IPS-18a (cell line): ENCODE data around the gene WFS1.

ENCODE experiments used
- H3K27ac ChIP-seq: one replicate; pipeline ENCODE4 v1.5.1; 2013; ENCODE audit warnings: low read length
- H3K27me3 ChIP-seq: one replicate; pipeline ENCODE4 v1.6.1; 2013; ENCODE audit warnings: mild to moderate bottlenecking, low read length; ENCODE audit not compliant: control insufficient read depth, insufficient read depth
- H3K36me3 ChIP-seq: one replicate; pipeline ENCODE4 v1.6.1; 2013; ENCODE audit warnings: low read depth, low read length; ENCODE audit not compliant: control insufficient read depth
- H3K4me1 ChIP-seq: one replicate; pipeline ENCODE4 v1.6.1; 2013; ENCODE audit warnings: low read depth, low read length; ENCODE audit not compliant: control insufficient read depth
- H3K4me3 ChIP-seq: one replicate; pipeline ENCODE4 v1.5.1; 2013; ENCODE audit warnings: low read length
- H3K9ac ChIP-seq: one replicate; pipeline ENCODE4 v1.6.1; 2013; ENCODE audit warnings: mild to moderate bottlenecking, low read length, moderate library complexity
- H3K9me3 ChIP-seq: one replicate; pipeline ENCODE4 v1.6.1; 2013; ENCODE audit warnings: low read depth, low read length; ENCODE audit not compliant: control insufficient read depth

The WFS1 gene

DNA sequence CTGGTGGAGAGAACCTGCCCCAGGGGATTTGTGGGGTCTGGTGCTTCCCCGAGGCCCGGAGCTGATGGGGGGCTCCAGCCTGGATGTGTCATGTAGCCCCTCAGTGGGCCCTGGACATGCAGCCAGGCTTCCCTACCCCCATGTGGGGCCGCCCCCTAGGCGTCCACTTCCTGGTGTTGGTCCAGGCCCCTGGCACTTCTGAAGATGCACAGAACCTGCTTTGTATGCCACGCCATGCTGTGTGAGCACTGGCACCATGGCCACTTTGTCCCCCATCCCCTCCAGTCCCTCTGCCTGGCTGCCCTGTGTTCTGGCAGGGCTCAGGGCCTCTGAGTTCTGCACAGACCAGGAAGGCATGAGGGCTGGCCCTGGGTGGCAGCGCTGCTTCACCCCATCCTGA lies 29.2 kb downstream of the WFS1 start:
- Histone ChIP-seq H3K9me3 (no peaks in the 10 kb centered on the region), H3K36me3 (peaks cover 31% of the 10 kb centered on the region), H3K27me3 (no peaks in the 10 kb centered on the region), H3K9ac (no peak overlapping the region), H3K4me1 (no peaks in the 10 kb centered on the region), H3K27ac (no peak overlapping the region), H3K4me3 (no peak overlapping the region)

DNA sequence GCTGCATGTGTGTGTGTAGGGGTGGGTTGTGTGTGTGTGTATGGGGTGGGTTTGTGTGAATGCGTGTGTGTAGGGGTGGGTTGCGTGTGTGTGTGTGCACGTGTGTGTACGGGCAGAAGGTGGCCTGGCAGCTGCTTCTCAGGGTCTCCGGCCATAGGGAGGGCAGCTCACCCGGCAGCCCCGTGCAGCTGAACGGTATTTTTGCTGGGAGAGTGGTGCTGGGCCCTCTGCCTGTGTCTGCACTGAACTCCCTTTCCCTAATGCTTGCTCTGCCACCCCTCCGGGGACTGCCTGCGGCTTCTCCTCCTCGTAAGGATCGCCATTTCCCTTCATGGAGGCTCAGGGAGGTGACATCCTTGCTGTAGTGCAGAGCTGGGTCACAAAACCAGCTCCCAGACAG lies 30.2 kb downstream of the WFS1 start:
- H3K27ac ChIP-seq, result no peak overlapping the region
- H3K9me3 ChIP-seq, result no peaks in the 10 kb centered on the region
- H3K9ac ChIP-seq, result no peak overlapping the region
- peaks cover 31% of the 10 kb centered on the region for H3K36me3 ChIP-seq
- H3K27me3 ChIP-seq, result no peaks in the 10 kb centered on the region
- no peak overlapping the region for H3K4me3 ChIP-seq
- no peaks in the 10 kb centered on the region for H3K4me1 ChIP-seq

DNA sequence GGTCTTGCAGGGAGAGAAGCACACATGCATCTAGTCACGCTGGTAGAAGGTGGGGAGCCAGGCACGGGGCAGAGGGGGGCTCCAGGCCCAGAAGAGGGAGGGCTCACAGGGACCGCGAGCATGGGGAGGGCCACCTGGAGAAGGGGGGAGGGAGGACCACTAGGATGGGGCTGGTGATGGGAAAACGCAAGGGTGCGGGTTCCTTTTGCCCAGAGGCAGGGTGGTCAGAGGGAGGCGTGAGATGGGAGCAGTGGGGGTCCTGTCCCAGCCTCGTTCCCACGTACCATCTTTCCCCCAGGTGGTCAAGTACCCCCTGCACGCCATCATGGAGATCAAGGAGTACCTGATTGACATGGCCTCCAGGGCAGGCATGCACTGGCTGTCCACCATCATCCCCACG lies 30.7 kb downstream of the WFS1 start:
- peaks cover 31% of the 10 kb centered on the region for H3K36me3 ChIP-seq
- H3K27me3 ChIP-seq, result no peaks in the 10 kb centered on the region
- H3K4me3 ChIP-seq, result no peak overlapping the region
- no peak overlapping the region for H3K27ac ChIP-seq
- no peaks in the 10 kb centered on the region for H3K9me3 ChIP-seq
- H3K4me1 ChIP-seq, result no peaks in the 10 kb centered on the region
- H3K9ac ChIP-seq, result no peak overlapping the region

DNA sequence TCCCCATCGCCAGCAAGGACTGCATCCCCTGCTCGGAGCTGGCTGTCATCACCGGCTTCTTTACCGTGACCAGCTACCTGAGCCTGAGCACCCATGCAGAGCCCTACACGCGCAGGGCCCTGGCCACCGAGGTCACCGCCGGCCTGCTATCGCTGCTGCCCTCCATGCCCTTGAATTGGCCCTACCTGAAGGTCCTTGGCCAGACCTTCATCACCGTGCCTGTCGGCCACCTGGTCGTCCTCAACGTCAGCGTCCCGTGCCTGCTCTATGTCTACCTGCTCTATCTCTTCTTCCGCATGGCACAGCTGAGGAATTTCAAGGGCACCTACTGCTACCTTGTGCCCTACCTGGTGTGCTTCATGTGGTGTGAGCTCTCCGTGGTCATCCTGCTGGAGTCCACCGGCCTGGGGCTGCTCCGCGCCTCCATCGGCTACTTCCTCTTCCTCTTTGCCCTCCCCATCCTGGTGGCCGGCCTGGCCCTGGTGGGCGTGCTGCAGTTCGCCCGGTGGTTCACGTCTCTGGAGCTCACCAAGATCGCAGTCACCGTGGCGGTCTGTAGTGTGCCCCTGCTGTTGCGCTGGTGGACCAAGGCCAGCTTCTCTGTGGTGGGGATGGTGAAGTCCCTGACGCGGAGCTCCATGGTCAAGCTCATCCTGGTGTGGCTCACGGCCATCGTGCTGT lies 31.5 kb downstream of the WFS1 start:
- no peaks in the 10 kb centered on the region for H3K4me1 ChIP-seq
- no peak overlapping the region for H3K4me3 ChIP-seq
- peaks cover 31% of the 10 kb centered on the region for H3K36me3 ChIP-seq
- H3K9ac ChIP-seq, result no peak overlapping the region
- H3K9me3 ChIP-seq, result no peaks in the 10 kb centered on the region
- H3K27ac ChIP-seq, result no peak overlapping the region
- H3K27me3 ChIP-seq, result no peaks in the 10 kb centered on the region

DNA sequence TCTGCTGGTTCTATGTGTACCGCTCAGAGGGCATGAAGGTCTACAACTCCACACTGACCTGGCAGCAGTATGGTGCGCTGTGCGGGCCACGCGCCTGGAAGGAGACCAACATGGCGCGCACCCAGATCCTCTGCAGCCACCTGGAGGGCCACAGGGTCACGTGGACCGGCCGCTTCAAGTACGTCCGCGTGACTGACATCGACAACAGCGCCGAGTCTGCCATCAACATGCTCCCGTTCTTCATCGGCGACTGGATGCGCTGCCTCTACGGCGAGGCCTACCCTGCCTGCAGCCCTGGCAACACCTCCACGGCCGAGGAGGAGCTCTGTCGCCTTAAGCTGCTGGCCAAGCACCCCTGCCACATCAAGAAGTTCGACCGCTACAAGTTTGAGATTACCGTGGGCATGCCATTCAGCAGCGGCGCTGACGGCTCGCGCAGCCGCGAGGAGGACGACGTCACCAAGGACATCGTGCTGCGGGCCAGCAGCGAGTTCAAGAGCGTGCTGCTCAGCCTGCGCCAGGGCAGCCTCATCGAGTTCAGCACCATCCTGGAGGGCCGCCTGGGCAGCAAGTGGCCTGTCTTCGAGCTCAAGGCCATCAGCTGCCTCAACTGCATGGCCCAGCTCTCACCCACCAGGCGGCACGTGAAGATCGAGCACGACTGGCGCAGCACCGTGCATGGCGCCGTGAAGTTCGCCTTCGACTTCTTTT lies 32.2 kb downstream of the WFS1 start:
- Histone ChIP-seq H3K9me3 (no peaks in the 10 kb centered on the region), H3K4me1 (no peaks in the 10 kb centered on the region), H3K9ac (no peak overlapping the region), H3K27ac (no peak overlapping the region), H3K4me3 (no peak overlapping the region), H3K27me3 (no peaks in the 10 kb centered on the region), H3K36me3 (peaks cover 28% of the 10 kb centered on the region)

DNA sequence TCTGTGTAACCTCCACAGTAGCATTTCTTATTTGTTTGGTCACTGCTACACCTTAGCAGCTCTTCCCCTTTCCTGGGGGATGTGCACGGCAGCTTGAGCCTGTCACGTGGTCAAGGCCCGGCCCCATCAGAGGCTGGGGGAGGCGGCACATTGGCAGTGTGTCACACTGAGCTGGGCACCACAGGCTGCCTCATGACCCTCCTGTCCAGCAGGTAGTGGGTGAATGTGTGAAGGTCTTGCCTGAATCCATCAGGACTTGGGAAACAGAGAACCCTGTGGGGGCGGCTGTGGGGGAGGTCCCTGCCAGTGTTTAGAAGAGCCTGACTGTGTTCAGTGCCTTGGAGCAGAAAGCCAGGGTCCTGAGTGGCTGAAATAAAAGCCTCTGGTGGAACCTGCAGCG lies 33.2 kb downstream of the WFS1 start:
- Histone ChIP-seq H3K9me3 (no peaks in the 10 kb centered on the region), H3K27me3 (no peaks in the 10 kb centered on the region), H3K4me1 (no peaks in the 10 kb centered on the region), H3K36me3 (peaks cover 28% of the 10 kb centered on the region), H3K9ac (no peak overlapping the region), H3K27ac (no peak overlapping the region), H3K4me3 (no peak overlapping the region)

DNA sequence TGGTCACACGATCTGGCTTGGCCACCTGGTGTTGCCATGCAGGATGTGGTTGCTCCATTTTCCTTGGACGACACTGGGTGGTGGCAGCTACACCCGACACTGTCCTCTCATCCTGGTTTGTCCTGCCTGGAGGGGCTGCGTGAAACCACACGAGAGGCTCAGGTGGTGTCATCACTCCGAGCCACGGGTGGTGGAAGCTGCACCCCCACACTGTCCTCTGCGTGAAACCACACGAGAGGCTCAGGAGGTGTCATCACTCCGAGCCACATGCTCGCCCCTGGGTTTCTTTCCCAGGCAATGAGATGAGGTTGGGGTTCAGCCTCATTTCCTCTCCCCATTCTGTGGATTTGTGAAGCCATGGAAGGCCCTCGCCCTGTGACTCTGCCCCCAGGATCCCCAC lies 34.3 kb downstream of the WFS1 start:
- Histone ChIP-seq H3K9ac (no peak overlapping the region), H3K36me3 (peaks cover 28% of the 10 kb centered on the region), H3K4me3 (no peak overlapping the region), H3K9me3 (no peaks in the 10 kb centered on the region), H3K4me1 (no peaks in the 10 kb centered on the region), H3K27ac (no peak overlapping the region), H3K27me3 (no peaks in the 10 kb centered on the region)

DNA sequence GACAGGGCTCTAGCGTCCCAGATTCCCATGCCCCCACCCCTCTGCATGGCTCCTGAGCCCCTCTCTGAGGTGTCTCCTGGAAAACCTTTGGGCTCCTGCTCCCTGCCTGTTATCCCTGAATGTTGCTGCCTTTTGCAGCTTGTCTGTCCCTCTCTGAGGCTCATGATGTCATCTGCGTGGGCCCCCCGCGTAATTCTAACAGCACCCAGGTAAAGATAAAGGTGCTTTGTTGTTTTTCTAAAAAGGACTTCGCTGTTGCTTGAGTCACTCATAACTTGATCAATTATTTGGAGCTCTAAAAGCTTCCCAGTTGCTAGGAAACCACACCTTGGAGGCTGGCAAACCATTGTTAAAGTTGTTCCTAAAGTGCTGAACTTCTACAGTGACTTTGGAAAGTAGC lies 36.6 kb downstream of the WFS1 start:
- Histone ChIP-seq H3K4me3 (no peak overlapping the region), H3K27me3 (peaks cover 15% of the 10 kb centered on the region), H3K9ac (no peak overlapping the region), H3K27ac (no peak overlapping the region), H3K4me1 (no peaks in the 10 kb centered on the region), H3K36me3 (peaks cover 18% of the 10 kb centered on the region), H3K9me3 (no peaks in the 10 kb centered on the region)

DNA sequence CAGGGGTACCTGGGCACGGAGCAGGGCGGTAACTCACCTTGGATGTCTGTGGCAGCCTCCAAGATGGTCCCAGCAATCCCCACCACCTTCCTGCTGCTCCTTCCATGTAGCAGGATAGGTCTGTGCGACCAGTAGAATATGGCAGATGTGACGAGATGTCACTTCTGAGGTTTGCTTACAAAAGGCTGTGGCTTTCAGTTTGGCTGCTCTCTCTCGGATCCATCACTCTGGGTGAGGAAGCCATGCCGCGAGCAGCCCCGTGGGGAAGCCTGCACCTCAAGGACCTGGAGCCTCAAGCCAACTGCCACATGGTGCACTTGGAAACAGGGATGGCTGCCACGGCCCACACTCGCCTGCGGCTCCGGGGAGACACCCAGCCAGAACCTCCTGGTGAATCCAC lies 37.6 kb downstream of the WFS1 start:
- H3K9me3 ChIP-seq, result no peaks in the 10 kb centered on the region
- H3K4me3 ChIP-seq, result no peak overlapping the region
- H3K27me3 ChIP-seq, result peaks cover 15% of the 10 kb centered on the region
- H3K36me3 ChIP-seq, result peaks cover 11% of the 10 kb centered on the region
- H3K9ac ChIP-seq, result no peak overlapping the region
- H3K27ac ChIP-seq, result no peak overlapping the region
- H3K4me1 ChIP-seq, result no peaks in the 10 kb centered on the region

DNA sequence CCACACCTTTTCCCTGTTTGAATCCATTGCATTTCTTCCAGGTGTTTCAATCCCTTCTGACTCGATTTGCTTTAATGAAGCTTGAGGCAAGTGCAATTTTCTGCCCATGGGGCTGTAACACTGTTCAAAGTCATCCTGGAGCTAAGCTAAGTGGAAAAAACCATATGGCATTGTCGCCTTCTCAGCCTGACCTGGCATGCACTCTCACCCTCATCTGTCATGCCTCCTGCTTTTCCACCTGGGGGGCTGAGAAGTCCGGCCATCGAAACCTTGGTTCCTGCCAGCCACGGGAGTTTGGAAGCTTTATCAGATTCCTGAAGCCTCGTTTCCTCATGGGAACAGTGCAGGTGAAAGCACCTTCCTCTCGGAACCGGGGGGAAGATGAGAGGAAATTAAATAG lies 38.2 kb downstream of the WFS1 start:
- Histone ChIP-seq H3K27ac (no peak overlapping the region), H3K4me1 (no peaks in the 10 kb centered on the region), H3K27me3 (peaks cover 15% of the 10 kb centered on the region), H3K4me3 (no peak overlapping the region), H3K9me3 (no peaks in the 10 kb centered on the region), H3K9ac (no peak overlapping the region), H3K36me3 (peaks cover 5% of the 10 kb centered on the region)

DNA sequence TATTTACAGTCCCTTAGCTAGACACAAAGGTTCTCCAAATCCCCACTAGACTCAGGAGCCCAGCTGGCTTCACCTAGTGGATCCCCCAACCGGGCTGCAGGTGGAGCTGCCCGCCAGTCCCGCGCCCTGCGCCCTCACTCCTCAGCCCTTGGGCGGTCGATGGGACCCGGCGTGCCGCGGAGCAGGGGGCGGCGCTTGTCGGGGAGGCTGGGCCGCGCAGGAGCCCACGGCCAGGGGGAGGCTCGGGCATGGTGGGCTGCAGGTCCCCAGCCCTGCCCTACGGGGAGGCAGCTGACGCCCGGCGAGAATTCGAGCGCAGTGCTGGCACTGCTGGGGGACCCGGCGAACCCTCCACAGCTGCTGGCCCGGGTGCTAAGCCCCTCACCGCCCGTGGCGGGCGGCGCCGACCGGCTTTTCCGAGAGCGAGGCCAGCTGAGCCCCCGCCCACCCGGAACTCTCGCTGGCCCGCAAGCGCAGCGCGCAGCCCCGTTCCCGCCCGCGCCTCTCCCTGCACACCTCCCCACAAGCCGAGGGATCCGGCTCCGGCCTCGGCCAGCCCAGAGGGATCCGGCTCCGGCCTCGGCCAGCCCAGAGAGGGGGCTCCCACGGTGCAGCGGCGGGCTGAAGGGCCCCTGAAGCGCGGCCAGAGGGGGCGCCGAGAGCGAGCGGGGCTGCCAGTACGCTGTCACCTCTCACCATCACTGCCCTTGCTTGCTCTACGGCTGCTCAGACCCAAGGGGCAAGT lies 39.4 kb downstream of the WFS1 start:
- Histone ChIP-seq H3K27me3 (peaks cover 15% of the 10 kb centered on the region), H3K9ac (no peak overlapping the region), H3K9me3 (no peaks in the 10 kb centered on the region), H3K4me1 (no peaks in the 10 kb centered on the region), H3K36me3 (no peaks in the 10 kb centered on the region), H3K4me3 (peak overlapping the region; percentile 53), H3K27ac (no peak overlapping the region)
